Stimulated activated CD4-positive, alpha-beta T cell treated with anti-CD3 and anti-CD28 coated beads, Interleukin-2, amount 100 ng/mL, for 24 hours (primary cell): ENCODE results near the gene CHCHD6.

ENCODE experiments used
- DNase-seq, 2 donors: peaks; one replicate each; pipeline ENCODE4 v3.0.0-alpha.2; 2020

Gene CHCHD6, protein sequence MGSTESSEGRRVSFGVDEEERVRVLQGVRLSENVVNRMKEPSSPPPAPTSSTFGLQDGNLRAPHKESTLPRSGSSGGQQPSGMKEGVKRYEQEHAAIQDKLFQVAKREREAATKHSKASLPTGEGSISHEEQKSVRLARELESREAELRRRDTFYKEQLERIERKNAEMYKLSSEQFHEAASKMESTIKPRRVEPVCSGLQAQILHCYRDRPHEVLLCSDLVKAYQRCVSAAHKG

DNA sequence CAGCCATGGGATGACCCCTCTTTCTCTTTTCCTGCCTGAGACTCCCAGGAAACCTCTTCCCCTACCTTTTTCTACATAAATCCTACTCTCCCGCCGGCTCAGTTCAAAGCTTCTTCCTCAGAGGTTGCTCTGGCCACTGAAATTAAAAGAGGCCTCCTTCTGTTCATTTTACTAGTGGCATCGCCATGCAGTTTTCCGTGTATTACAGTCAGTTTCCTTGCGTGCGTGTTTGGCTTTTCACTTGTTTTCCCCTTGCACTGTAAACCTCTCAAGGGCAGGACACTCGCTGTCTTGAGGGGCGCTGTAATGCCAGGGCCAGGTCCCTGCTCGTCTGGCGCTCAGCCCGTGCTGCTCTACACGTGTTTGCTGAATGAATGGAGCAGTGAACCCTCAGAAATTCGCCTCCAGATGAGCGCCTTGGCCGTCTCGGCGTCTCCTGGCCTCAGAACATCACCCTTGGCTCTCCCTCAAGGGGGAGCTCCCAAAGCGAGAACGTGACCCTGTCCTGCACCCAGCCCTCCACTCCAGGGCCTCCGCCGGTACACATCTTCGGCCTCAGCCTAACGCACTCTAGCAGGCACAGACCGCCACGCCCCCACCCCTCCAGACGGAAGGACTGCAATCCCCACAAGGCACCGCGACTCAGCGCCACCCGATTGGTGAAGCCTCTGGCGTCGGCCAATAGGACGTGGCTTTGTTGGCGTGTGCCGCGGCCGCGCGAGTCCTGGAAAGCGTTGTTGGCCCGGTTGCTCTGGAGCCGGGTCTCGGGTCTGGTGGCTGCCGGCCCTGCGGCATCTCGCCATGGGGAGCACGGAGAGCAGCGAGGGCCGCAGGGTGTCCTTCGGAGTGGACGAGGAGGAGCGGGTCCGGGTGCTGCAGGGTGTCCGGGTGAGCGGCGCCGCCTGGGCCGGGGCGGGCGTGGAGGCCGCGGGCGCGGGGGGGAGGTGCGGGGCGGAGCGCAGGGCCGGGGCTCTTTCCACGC is at the start of gene CHCHD6:
Gene CHCHD6, plus strand, starts transcription at position 729 of the 982 bp plus-strand sequence. Its CDS starts 73 bp downstream, at position 802.
- peak; percentile 97 for DNase-seq

DNA sequence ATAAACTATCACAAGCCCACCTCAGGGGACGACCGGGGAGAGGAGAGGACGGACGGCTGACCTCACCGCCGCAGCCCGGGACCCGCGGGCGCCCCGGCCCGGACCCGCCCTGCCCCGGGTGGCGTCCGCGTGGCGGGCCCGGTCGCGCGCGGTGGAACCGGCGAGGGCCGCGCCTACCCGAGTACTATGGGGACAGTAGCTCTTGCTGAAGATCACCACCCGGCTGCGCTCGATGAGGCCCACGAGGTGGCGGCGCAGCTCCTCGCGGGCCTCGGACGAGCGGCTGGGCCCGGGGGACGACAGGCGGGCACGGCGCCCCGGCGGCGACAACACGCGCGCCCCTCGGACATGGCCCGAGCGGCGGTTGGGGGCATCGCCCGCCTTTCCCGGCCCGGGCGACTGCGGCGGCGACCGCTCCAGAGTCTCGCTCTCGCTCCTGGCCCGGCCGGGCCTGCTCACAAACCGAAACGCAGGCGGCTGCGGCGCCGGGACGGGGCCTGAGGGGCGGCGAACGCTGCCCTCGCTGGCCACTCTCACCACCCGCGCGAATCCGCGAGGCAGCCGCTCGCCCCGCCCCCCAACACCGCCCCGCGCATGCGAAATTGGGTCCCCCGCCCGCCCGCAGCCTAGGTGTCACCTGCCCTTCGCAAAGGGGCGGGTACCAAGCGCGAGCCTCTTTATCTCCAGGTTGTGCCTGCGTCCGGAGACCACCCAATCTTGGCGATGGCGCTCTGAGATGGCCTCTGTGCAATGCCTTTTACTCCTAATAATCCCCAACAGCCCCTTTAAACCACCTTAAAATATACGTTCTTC is 49.3 kb upstream of the CHCHD6 start, which contains the start of gene TXNRD3:
Gene TXNRD3, minus strand, starts transcription at position 554 of the 813 bp plus-strand sequence.
- peak; percentile 82 to 91 for DNase-seq

DNA sequence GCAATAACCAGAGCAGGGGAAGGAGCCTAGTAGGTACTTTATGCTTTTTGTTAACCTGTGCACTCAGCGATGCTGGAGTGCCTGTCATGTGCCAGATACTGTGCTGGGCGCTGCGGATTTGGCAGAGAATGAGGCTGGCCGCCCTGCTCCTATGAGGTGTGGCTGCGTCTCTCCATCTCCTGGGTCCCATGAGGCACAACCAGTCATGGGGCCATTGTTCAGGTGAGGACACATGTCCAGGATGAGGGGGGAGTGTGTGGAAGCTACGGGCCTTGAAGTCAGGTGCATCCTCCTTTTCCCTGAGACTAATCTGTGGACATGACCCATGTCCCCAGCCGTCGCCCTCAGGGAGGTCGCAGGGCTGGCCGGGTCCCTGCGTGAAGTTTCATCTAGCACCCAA is 48.2 kb upstream of the CHCHD6 start:
- no peak for DNase-seq

DNA sequence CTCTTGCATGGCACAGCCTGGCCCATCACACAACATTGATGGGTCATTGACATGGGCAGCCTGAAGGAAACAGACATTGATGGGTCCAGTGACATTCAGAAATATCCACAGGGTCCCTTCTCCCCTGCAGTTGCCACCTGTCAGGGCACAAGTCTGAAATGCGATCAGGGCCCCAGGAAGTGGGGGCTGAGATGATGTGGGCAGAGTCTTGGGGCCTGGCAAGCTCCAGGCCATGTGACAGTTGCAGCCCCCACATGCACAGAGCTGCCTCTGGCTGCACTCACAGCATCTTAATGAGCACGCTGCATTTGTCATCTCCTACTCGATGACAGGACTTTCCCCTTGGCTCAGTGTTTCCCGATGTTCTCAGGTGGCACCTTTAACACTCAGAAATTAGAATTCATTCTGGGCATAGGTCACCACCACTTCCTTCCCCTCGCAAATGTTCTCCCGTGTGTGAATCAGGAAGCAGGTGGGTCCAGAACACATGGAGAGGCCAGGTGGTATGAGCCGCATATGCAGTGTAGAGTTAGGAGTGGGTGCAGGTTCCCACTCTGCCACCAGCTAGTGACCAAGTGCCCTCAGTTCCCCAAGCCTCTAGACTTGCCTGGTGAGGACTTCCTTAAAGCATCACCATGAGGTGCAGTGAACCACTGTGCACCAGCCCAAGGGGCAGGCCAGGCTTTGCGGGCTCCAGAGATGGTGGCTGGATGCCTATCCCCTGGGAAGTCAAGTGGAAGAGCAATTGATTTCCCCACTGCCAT is 47.5 kb upstream of the CHCHD6 start:
- no peak for DNase-seq

DNA sequence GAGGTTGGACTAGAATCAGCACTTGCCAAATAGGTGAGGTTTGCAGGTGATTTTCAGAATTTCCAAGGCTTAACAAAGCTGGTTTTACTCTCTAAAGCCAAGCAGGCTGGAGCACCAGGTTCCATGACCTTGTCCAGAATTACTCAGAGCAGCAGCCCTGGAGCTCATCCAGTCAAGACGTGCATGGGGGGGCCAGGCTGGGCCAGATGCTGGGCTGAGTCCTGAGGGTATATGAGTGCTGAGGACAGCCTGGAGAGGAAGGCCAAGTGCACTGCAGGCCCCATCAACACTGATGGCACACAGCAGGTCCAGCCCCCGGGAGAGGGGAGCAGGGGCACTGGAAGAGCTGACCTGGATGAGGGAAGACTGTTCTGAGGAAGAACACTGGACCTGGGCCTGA is 46.1 kb upstream of the CHCHD6 start:
- no peak for DNase-seq

DNA sequence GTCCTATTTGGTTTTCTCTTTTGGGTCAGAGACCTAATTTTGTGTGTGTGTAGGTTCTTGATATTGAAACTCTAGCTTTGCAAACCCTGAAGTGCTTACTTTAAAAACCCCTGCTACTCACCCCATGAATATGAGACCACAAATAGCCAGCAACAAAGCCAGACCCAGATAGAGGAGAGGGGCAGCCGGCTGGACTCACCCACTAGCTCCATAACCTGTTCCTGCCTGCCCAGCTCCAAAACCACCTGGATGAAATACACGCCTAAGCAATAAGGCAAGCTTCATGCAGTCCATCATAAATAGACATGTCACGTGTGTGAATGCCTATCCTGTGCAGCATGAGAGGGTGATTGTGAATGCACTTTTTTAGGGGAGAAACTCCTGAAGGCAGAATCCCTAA is 45.5 kb upstream of the CHCHD6 start:
- no peak for DNase-seq

DNA sequence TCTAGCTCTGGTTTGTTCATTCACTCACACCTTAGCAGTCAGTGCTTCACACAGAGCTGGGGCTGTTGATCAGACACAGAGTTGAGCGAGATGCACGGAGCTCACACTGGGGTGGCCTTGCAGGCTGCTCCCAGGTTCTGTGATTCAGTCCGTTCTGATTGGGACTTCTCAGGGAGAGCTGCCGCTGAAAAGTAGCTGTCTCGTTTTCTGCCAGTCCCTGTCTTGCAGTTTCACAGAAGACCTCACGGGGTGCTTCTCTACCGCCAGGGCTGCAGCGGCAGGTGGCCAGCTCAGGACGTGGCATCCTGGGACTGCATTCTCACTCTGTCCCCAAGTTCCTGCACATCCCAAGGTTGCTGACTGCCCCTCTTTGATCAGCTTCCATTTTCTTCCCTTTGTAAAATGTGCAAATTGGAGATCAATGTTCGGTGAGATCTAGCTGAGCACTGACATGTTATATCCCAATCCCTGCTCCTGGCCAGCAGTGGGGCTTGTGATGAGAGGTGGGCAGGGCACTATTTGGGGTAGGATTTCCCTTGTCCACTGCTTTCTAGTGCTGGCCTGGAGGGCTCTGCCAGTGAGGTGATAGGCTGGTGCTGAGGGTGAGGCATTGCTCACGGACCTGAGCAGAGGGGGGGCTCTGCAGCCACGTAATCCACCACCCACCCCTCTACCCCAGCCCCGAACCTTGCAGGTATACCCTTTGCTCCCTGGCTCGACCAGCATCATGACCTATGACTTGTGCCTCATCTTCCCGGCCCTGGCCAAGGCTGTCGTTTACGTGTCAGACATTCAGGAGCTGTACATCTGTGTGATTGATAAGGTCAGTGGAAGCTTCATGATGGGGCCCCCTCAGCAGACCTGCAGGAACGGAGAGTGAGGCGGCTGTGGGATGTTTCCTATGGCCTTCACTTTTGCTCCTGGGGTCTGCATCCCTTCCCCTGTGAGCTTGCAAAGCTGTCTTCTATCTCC is 43.8 kb upstream of the CHCHD6 start:
- no peak for DNase-seq

DNA sequence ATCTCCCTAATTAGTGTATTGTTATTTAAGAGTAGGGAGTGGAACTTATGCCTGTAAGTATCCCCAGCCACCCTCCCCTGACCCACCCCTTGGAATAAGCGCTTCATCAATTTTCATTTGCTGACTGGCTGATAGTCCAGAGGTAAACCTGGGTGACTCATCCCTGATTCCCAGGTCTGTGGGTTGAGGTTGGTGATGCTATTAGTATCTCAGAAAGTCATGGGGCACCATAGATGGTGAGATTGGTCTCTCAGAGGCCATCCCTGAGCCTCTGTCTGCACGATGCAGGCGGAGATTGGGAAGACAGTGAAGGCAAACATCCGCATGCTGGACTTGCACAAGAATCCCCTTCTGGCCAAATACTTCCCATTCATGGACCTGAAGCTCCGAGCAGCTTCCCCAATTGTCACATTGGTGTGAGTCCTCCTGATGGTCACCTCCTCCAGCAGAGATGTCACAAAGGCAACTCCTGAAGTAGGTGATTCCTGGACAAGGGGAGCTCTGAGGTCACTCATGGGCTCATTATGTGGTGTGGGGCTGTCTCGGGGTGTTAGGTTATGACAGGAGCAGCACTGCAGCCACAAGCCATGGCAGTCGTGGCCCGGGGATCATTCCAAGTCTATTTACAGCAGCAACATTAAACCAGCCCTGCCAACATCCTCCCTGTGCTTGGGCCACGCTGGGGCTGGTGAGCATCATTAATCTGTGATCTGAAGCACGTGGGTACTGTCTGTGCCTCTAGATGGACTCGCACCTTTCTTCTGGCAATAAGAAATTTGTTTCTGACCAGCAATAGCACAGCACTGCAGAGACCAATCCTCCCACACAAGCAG is 42.3 kb upstream of the CHCHD6 start:
- no peak for DNase-seq

DNA sequence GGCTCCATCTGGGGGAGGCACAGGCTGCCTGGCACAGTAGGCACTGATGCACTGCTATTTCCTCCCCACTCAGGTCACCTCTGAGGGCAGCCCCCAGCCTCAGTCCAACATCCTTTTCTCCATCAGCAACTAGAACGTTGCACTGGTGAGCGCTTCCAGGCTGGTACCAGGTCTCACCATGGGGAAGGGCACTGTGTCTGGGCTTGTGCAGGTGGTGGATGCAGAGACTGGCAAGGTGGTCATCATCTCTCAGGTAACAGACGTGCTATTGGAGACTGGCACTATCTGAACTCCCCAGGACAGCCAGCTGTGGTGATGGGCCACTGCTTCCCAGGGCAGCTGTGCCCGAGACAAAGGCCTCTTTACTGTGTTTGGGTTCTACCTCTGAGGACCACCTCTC is 40.8 kb upstream of the CHCHD6 start:
- no peak for DNase-seq

DNA sequence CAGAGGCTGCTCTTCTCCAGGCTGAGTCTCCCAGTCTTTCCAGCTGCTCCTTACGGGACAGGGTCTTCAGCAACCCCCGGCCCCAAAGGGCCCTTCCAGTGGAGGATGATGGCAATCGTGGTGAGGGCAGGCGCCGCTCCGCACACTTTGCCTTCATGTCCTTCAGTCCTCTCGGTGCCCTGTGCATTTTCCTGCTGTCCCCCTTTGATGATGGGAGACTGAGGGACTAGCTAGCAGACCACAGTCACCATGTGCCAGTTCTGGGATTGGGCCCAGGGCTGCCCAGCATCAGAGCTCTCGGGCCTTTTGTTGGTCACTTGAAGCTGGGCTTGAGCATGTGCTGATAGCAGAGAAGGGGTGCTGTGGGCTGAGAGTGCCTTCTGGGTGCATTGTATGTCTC is 40.3 kb upstream of the CHCHD6 start:
- no peak for DNase-seq

DNA sequence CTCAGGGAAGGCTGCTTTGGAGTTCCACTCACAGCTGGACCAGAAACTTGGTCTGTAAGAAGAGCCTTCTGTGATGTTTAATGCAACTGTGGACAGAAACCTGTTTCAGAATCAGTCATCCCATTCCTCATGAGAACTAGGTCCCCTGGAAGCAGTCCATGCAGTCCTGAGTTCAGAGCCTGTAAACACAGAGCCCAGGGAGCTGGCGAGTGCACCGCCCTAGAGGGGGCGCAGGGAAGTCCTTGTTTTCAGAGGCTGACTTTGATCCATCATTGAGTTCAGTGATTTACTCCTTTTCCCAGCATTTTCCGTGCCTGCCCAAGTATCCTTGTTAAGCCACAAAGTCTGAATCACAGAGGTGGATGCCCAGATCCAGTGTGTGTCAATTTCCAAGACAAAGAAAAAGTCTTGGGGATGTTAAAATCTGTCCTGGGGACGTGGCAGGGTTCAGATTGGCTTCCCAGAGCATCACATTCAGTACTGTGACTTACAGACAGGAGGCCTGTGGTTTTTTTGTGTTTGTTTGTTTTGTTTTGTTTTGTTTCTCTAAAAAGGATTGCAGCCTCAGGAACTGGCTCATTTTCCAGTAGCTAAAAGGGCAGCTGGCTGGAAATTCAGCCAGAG is 39.3 kb upstream of the CHCHD6 start:
- no peak for DNase-seq

DNA sequence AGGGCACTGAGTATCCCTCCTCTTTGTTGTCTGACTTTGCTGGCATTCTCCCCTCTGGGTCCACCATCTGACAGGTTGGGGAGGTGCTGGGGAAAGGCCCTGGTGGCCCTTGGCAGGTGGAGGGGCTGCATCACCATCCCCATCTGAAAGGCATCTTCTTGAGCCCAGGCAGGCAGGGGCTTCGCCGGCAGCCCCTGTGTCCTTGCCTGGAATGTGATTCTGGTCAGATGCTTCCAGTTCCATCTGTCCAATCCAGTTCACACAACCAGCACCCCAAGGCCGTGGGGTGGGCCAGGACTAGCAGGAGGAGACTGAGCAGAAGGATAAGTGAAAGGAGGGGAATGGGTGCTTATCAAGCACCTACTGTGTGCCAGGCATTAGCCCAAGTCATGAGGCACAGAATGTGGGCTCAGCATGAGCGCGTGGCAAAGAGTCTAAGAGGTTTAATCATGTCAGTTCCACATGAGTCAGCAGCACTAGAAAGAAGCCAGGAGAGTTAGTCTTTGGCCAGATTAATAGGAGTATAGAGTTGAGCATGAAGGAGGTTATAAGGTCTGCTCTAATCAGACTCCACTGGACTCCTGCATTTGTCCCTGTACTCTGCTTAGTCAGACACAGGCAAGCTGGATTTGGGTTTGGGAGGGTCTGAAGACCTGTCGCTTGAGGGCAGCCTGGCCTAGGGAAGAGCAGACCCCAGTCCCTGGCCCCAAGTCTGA is 38.7 kb upstream of the CHCHD6 start:
- no peak for DNase-seq

DNA sequence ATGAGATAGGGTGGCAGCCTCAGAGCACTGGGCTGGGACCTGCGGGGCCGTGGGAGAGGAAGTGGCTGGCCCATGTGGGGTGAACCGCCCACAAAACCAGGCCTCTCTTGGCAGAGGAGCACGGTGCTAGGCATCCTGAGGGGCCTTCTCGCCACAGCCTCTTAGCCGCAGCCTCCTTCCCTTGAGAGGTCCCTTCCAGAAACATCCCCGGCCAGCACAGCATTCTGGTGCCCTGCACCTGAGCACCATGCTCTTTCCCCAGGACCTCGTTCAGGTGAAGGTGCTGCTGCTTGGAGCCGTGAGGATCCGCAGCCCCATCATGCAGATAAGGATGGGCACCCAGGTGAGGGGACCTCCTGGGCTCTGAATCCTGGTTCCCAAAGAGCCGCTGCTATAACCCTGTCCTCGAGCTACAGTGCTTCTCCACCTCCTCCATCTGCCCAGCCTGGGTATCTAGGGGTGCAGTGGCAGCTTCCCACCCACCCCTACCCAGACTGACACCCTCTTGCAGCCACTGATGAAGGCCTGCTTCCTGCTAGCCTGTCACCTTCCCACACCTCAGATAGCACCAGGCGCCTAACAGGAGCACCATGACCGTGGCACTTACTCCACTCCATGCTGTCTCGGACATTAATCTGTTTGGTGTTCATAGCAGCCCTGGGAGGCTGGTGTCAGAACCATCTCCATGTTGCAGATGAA is 37.9 kb upstream of the CHCHD6 start:
- no peak for DNase-seq

DNA sequence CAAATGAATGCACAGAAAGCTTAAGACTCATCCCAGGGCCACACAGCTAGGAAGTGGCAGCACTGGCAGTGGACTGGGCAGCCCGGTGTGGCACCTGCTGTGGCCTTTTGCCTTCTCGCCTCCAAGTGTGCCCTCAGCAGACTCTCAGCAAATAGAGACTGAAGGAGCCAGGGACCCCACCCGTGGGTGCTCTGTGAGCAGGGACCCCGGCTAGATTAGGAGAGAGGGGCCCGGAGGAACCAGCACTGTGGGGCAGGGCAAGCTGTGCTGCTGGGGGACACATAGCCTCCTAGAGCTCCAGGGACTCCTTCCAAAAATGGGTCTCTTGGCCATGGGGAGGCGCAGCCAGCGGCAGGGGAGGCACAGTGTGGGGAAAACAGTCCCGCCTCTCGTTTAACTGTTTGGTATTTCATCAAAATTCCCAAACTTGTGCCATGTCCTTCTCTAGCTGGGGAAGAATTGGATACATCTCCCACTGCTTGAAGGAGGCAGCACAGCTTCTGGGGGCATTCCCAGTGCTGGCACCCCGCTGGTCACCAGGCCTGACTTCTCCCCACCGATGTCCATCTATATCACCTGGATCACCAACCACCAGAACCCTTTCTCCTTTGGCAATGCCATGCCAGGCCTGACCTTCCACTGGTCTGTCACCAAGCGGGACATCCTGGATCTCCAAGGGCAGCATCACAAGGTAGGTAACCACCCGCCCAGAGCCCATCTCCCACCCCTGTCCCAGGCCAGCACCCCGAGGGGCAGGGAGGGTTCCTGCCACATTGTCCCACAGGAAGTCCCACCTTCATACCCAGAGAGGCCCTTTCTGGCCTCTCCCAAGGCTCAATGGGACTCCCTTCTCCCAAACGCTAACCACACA is 37.1 kb upstream of the CHCHD6 start:
- DNase-seq = no peak

DNA sequence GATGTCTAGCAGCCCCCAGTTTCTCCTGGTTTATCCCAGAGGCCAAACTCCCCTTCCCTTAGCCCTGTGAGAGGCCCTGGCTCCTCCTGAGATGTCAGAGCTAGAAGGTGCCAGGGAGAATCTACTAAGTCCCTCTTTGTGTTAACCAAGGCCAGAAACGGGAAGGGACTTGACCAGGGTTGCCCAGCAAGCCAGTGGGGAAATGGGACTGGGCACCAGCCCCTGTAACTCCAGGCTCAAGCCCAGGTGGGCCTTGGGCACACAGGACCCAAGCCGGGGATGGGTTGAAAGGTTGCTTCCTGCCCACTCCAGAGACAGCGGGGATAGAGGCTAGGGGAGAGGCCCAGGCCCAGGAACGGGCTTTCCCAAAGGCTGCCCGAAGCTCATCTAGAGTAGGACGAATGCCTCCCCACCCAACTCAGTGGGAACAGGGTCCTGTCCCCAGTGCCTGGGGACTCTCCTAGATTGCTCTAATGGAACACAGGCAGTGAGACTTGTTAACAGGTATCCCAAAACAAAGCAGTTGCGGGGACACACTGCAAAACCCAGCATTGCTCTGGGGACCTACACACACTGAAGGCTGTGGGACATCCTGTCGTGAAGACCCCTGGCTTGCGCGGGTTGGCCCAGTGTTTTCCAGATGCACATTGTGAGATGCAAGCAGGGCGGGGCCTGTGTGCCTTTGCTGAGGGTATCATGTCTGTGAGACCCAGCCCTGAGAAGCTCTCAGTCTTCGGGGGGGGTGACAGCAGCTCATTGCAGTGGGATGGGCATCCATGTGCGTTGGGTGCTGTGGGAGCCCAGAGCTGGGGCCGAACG is 36.2 kb upstream of the CHCHD6 start:
- no peak for DNase-seq
